GM23248 (cell line): ENCODE measurements around the gene LRATD1. TPM values are rescaled to one million over a fixed set of nuclear protein-coding genes. Genes with fewer than 3 reads are reported as not detected.

Source experiments
- DNase-seq: peaks from one replicate; pipeline ENCODE4 v3.0.0-alpha.2; 2015
- H2AFZ ChIP-seq: fragments of 200-600 bp; sonication (generic); 2 replicates; pipeline ENCODE4 v1.6.1; 2016; ENCODE audit warnings: antibody characterized with exemption
- H3F3A ChIP-seq: fragments of 200-600 bp; sonication (generic); 2 replicates; pipeline ENCODE4 v1.6.1; 2016; ENCODE audit warnings: mild to moderate bottlenecking, antibody characterized with exemption, mixed run types; ENCODE audit not compliant: insufficient read depth
- H3K27ac ChIP-seq: fragments of 200-600 bp; sonication (generic); 2 replicates; pipeline ENCODE4 v1.5.1; 2016; ENCODE audit warnings: mild to moderate bottlenecking
- H3K27me3 ChIP-seq: fragments of 200-600 bp; sonication (generic); replicated peaks from 2 replicates; pipeline ENCODE4 v1.6.1; 2016; ENCODE audit warnings: mild to moderate bottlenecking; ENCODE audit not compliant: insufficient read depth
- H3K36me3 ChIP-seq: fragments of 200-600 bp; sonication (generic); 2 replicates; pipeline ENCODE4 v1.6.1; 2016; ENCODE audit warnings: low read depth, mild to moderate bottlenecking
- H3K4me1 ChIP-seq: fragments of 200-600 bp; sonication (generic); 2 replicates; pipeline ENCODE4 v1.6.1; 2016; ENCODE audit warnings: mild to moderate bottlenecking; ENCODE audit not compliant: insufficient read depth
- H3K4me2 ChIP-seq: fragments of 200-600 bp; sonication (generic); one replicate; pipeline ENCODE4 v1.6.1; 2016; ENCODE audit warnings: mild to moderate bottlenecking; ENCODE audit not compliant: unreplicated experiment
- H3K4me3 ChIP-seq: fragments of 200-600 bp; sonication (generic); 2 replicates; pipeline ENCODE4 v1.5.1; 2016; ENCODE audit warnings: mild to moderate bottlenecking
- H3K79me2 ChIP-seq: fragments of 200-600 bp; sonication (generic); 2 replicates; pipeline ENCODE4 v1.6.1; 2016; ENCODE audit warnings: mild to moderate bottlenecking; ENCODE audit not compliant: insufficient read depth
- H3K9ac ChIP-seq: fragments of 200-600 bp; sonication (generic); 2 replicates; pipeline ENCODE4 v1.6.1; 2016; ENCODE audit warnings: mild to moderate bottlenecking
- H3K9me2 ChIP-seq: fragments of 200-600 bp; sonication (generic); 2 replicates; pipeline ENCODE4 v1.6.1; 2016; ENCODE audit warnings: mixed run types, mild to moderate bottlenecking, moderate library complexity; ENCODE audit not compliant: insufficient read depth
- H3K9me3 ChIP-seq: fragments of 200-600 bp; sonication (generic); one replicate; pipeline ENCODE4 v1.6.1; 2017; ENCODE audit warnings: low read depth
- H4K20me1 ChIP-seq: fragments of 200-600 bp; sonication (generic); 2 replicates; pipeline ENCODE4 v1.6.0; 2016; ENCODE audit not compliant: insufficient read depth
- EZH2 ChIP-seq: fragments of 200-600 bp; sonication (generic); IDR thresholded peaks from 2 replicates; pipeline ENCODE4 v1.6.1; 2018; ENCODE audit warnings: antibody characterized with exemption, mild to moderate bottlenecking; ENCODE audit not compliant: insufficient read depth, poor library complexity, severe bottlenecking
- EZH2phosphoT487 ChIP-seq: fragments of 200-600 bp; sonication (generic); IDR thresholded peaks from 2 replicates; pipeline ENCODE4 v1.6.1; 2018; ENCODE audit warnings: antibody characterized with exemption, moderate library complexity, mild to moderate bottlenecking, low read depth; ENCODE audit not compliant: insufficient read depth
- WGBS, 2 experiments: methylation state at CpG; one replicate each; pipeline ENCODE4 v1.1.6; 2015 to 2017; ENCODE audit warnings: low lambda C conversion rate in 2 of 2, low coverage in 1 of 2; ENCODE audit errors: missing lambda C conversion rate in 2 of 2; 5-methylcytosine and 5-hydroxymethylcytosine counted together
- in situ Hi-C: fragments of 300-500 bp; cut with MboI; formaldehyde crosslinking; loops from 2 replicates; pipeline ENCODE4 v1.15.0; 2020
- polyA plus RNA-seq: library from polyadenylated mRNA; unstranded; fragments of >200 nt; fragmentation: Nextera tagmentation; extraction: Ambion mirVana; gene quantifications from 2 replicates; pipeline ENCODE4 v1.2.1, GENCODE V29; 2016
- total RNA-seq: library from RNA; depleted of rRNA; stranded (reverse); fragments of >200 nt; shearing (Covaris generic); gene quantifications from 2 replicates; pipeline ENCODE4 v1.2.3, GENCODE V29; 2014

Gene LRATD1
- total and polyA plus RNA-seq, 2 experiments from 2014 or later = 1.2 to 1.3 TPM

- no peak overlapping the region for H2AFZ ChIP-seq
- no peaks in the 10 kb centered on the region for H3K9me3 ChIP-seq
- H3K4me3 ChIP-seq = no peak overlapping the region
- no peaks in the 10 kb centered on the region for H3K9me2 ChIP-seq
- H3K79me2 ChIP-seq = no peaks in the 10 kb centered on the region
- TF ChIP-seq EZH2 (no peak), EZH2phosphoT487 (no peak)
- H3F3A ChIP-seq = no peaks in the 10 kb centered on the region
- H4K20me1 ChIP-seq = no peaks in the 10 kb centered on the region
- no peak overlapping the region for H3K9ac ChIP-seq
- WGBS, 2 experiments = 50% methylated on average over 4 of the region's 4 CpGs
- no peak overlapping the region for H3K27ac ChIP-seq
- H3K4me2 ChIP-seq = no peak overlapping the region
- no peaks in the 10 kb centered on the region for H3K4me1 ChIP-seq
- H3K36me3 ChIP-seq = no peaks in the 10 kb centered on the region
- no peaks in the 10 kb centered on the region for H3K27me3 ChIP-seq
- in situ Hi-C loops = no loop called here
- no peak for DNase-seq
Measured at GRCh38 chr2:14641116-14641515, 8.6 kb downstream of the LRATD1 start.

- H3K27ac ChIP-seq = no peak overlapping the region
- no peak overlapping the region for H3K4me2 ChIP-seq
- no peaks in the 10 kb centered on the region for H3K9me3 ChIP-seq
- H3F3A ChIP-seq = no peaks in the 10 kb centered on the region
- H3K4me3 ChIP-seq = no peak overlapping the region
- no peak overlapping the region for H2AFZ ChIP-seq
- no peaks in the 10 kb centered on the region for H4K20me1 ChIP-seq
- no peaks in the 10 kb centered on the region for H3K9me2 ChIP-seq
- no peak for TF ChIP-seq EZH2
- TF ChIP-seq EZH2phosphoT487 = no peak
- in situ Hi-C loops = no loop called here
- H3K4me1 ChIP-seq = no peaks in the 10 kb centered on the region
- H3K9ac ChIP-seq = no peak overlapping the region
- H3K79me2 ChIP-seq = no peaks in the 10 kb centered on the region
- 70 to 73% methylated on average over 4 of the region's 4 CpGs for WGBS, 2 experiments
- DNase-seq = no peak
- H3K36me3 ChIP-seq = no peaks in the 10 kb centered on the region
- no peaks in the 10 kb centered on the region for H3K27me3 ChIP-seq
Measured at GRCh38 chr2:14642499-14642898, 10.0 kb downstream of the LRATD1 start.

GRCh38 chr2:14647714-14648113 is 15.2 kb downstream of the LRATD1 start:
- Histone ChIP-seq H4K20me1 (no peaks in the 10 kb centered on the region), H3K9ac (no peak overlapping the region), H3K27ac (no peak overlapping the region), H3K27me3 (no peaks in the 10 kb centered on the region), H3K9me2 (no peaks in the 10 kb centered on the region), H3K4me1 (no peaks in the 10 kb centered on the region), H3K4me2 (no peak overlapping the region), H3K9me3 (no peaks in the 10 kb centered on the region), H3K4me3 (no peak overlapping the region), H3K79me2 (no peaks in the 10 kb centered on the region), H3F3A (no peaks in the 10 kb centered on the region), H2AFZ (no peak overlapping the region), H3K36me3 (no peaks in the 10 kb centered on the region)
- 46% methylated on average over 2 of the region's 2 CpGs for WGBS, 2 experiments
- in situ Hi-C loops = no loop called here
- TF ChIP-seq EZH2 (no peak), EZH2phosphoT487 (no peak)
- no peak for DNase-seq

- no peak overlapping the region for H3K9ac ChIP-seq
- H3K27me3 ChIP-seq = no peaks in the 10 kb centered on the region
- no peak overlapping the region for H3K27ac ChIP-seq
- no peak overlapping the region for H3K4me3 ChIP-seq
- no peak overlapping the region for H3K4me2 ChIP-seq
- no peak overlapping the region for H2AFZ ChIP-seq
- H4K20me1 ChIP-seq = no peaks in the 10 kb centered on the region
- no peaks in the 10 kb centered on the region for H3K4me1 ChIP-seq
- no peaks in the 10 kb centered on the region for H3K9me3 ChIP-seq
- no peaks in the 10 kb centered on the region for H3K36me3 ChIP-seq
- DNase-seq = no peak
- TF ChIP-seq EZH2 (no peak), EZH2phosphoT487 (no peak)
- no peaks in the 10 kb centered on the region for H3F3A ChIP-seq
- H3K79me2 ChIP-seq = no peaks in the 10 kb centered on the region
- in situ Hi-C loops = no loop called here
- H3K9me2 ChIP-seq = no peaks in the 10 kb centered on the region
Measured at GRCh38 chr2:14650066-14650465, 17.5 kb downstream of the LRATD1 start.

GRCh38 chr2:14654835-14655282 is 22.3 kb downstream of the LRATD1 start:
- no peak for DNase-seq
- Histone ChIP-seq H3K27ac (no peak overlapping the region), H2AFZ (no peak overlapping the region), H3K9me3 (no peaks in the 10 kb centered on the region), H3K79me2 (no peaks in the 10 kb centered on the region), H3K4me2 (no peak overlapping the region), H3F3A (no peaks in the 10 kb centered on the region), H3K36me3 (no peaks in the 10 kb centered on the region), H3K9ac (no peak overlapping the region), H3K27me3 (no peaks in the 10 kb centered on the region), H4K20me1 (no peaks in the 10 kb centered on the region), H3K9me2 (no peaks in the 10 kb centered on the region), H3K4me1 (no peaks in the 10 kb centered on the region), H3K4me3 (no peak overlapping the region)
- TF ChIP-seq EZH2 = no peak
- no peak for TF ChIP-seq EZH2phosphoT487
- WGBS, 2 experiments = 53% methylated on average over 4 of the region's 4 CpGs
- in situ Hi-C loops = no loop called here
